MM.1S (cell line): Measurements from ENCODE around the gene ABCA13.

Experiments used
- DNase-seq: peaks from one replicate; pipeline ENCODE4 v3.0.0-alpha.2; 2015
- H2AFZ ChIP-seq: fragments of 300-600 bp; sonication (generic); 2 replicates; pipeline ENCODE4 v1.6.0; 2016; ENCODE audit warnings: antibody characterized with exemption, low read length
- H3F3A ChIP-seq: fragments of 300-600 bp; sonication (generic); 2 replicates; pipeline ENCODE4 v1.6.1; 2016; ENCODE audit warnings: mild to moderate bottlenecking, antibody characterized with exemption, low read length, moderate library complexity, mixed read lengths; ENCODE audit not compliant: insufficient read depth
- H3K27ac ChIP-seq: fragments of 300-600 bp; sonication (generic); 2 replicates; pipeline ENCODE4 v1.5.1; 2016; ENCODE audit warnings: mild to moderate bottlenecking, low read length
- H3K27me3 ChIP-seq: fragments of 300-600 bp; sonication (generic); replicated peaks from 2 replicates; pipeline ENCODE4 v1.6.0; 2016; ENCODE audit warnings: low read length; ENCODE audit not compliant: insufficient read depth
- H3K36me3 ChIP-seq: fragments of 300-600 bp; sonication (generic); replicated peaks from 2 replicates; pipeline ENCODE4 v1.6.1; 2016; ENCODE audit warnings: mild to moderate bottlenecking, low read length, mixed read lengths; ENCODE audit not compliant: insufficient read depth
- H3K4me1 ChIP-seq: fragments of 300-600 bp; sonication (generic); 2 replicates; pipeline ENCODE4 v1.6.1; 2016; ENCODE audit warnings: low read length, mixed read lengths
- H3K4me2 ChIP-seq: fragments of 300-600 bp; sonication (generic); 2 replicates; pipeline ENCODE4 v1.6.0; 2016; ENCODE audit warnings: low read depth, low read length
- H3K4me3 ChIP-seq: fragments of 300-600 bp; sonication (generic); 2 replicates; pipeline ENCODE4 v1.5.1; 2016; ENCODE audit warnings: low read length, mixed read lengths
- H3K79me2 ChIP-seq: fragments of 300-600 bp; sonication (generic); 2 replicates; pipeline ENCODE4 v1.6.1; 2016; ENCODE audit warnings: mixed run types, low read length, mixed read lengths
- H3K9ac ChIP-seq: fragments of 300-600 bp; sonication (generic); 2 replicates; pipeline ENCODE4 v1.6.1; 2016; ENCODE audit warnings: low read length, mixed read lengths
- H3K9me2 ChIP-seq: fragments of 300-600 bp; sonication (generic); replicated peaks from 2 replicates; pipeline ENCODE4 v1.6.1; 2016; ENCODE audit warnings: mild to moderate bottlenecking, low read length, mixed read lengths; ENCODE audit not compliant: insufficient read depth
- H3K9me3 ChIP-seq: fragments of 300-600 bp; sonication (generic); replicated peaks from 2 replicates; pipeline ENCODE4 v1.6.1; 2016; ENCODE audit warnings: mild to moderate bottlenecking, low read length, mixed read lengths; ENCODE audit not compliant: insufficient read depth
- H4K20me1 ChIP-seq: fragments of 300-600 bp; sonication (generic); 2 replicates; pipeline ENCODE4 v1.6.1; 2016; ENCODE audit warnings: mild to moderate bottlenecking, low read length, moderate library complexity, mixed read lengths; ENCODE audit not compliant: insufficient read depth
- CTCF ChIP-seq: fragments of 300-600 bp; sonication (generic); IDR thresholded peaks from 2 replicates; pipeline ENCODE4 v1.5.1; 2016; ENCODE audit warnings: antibody characterized with exemption, low read length, mixed read lengths
- EZH2 ChIP-seq: fragments of 300-600 bp; sonication (generic); optimal IDR thresholded peaks from 2 replicates; pipeline ENCODE3; 2017; ENCODE audit warnings: low read depth, mild to moderate bottlenecking, antibody characterized with exemption, low read length, mixed read lengths
- EZH2phosphoT487 ChIP-seq: fragments of 300-600 bp; sonication (generic); IDR thresholded peaks from 2 replicates; pipeline ENCODE4 v1.6.1; 2018; ENCODE audit warnings: antibody characterized with exemption, low read length

Gene ABCA13

GRCh38 chr7:48388911-48389310 lies 217.7 kb downstream of the ABCA13 start:
- no peak overlapping the region for H3K27ac ChIP-seq
- H3K4me2 ChIP-seq = no peak overlapping the region
- no peak overlapping the region for H2AFZ ChIP-seq
- H4K20me1 ChIP-seq = no peaks in the 10 kb centered on the region
- no peak overlapping the region for H3K9ac ChIP-seq
- TF ChIP-seq CTCF (no peak), EZH2phosphoT487 (no peak), EZH2 (no peak)
- no peaks in the 10 kb centered on the region for H3K79me2 ChIP-seq
- no peaks in the 10 kb centered on the region for H3F3A ChIP-seq
- H3K4me1 ChIP-seq = no peaks in the 10 kb centered on the region
- no peaks in the 10 kb centered on the region for H3K36me3 ChIP-seq
- no peaks in the 10 kb centered on the region for H3K9me3 ChIP-seq
- H3K9me2 ChIP-seq = no peaks in the 10 kb centered on the region
- no peaks in the 10 kb centered on the region for H3K27me3 ChIP-seq
- DNase-seq = no peak
- no peak overlapping the region for H3K4me3 ChIP-seq

- H3F3A ChIP-seq = no peaks in the 10 kb centered on the region
- H3K27ac ChIP-seq = no peak overlapping the region
- H3K79me2 ChIP-seq = no peaks in the 10 kb centered on the region
- H4K20me1 ChIP-seq = no peaks in the 10 kb centered on the region
- H3K4me3 ChIP-seq = no peak overlapping the region
- no peaks in the 10 kb centered on the region for H3K9me2 ChIP-seq
- no peak for DNase-seq
- H2AFZ ChIP-seq = no peak overlapping the region
- no peaks in the 10 kb centered on the region for H3K27me3 ChIP-seq
- H3K9me3 ChIP-seq = no peaks in the 10 kb centered on the region
- no peak overlapping the region for H3K9ac ChIP-seq
- TF ChIP-seq EZH2 (no peak), CTCF (no peak), EZH2phosphoT487 (no peak)
- no peak overlapping the region for H3K4me2 ChIP-seq
- H3K36me3 ChIP-seq = no peaks in the 10 kb centered on the region
- no peaks in the 10 kb centered on the region for H3K4me1 ChIP-seq
These were observed 218.7 kb downstream of the ABCA13 start for GRCh38 chr7:48389977-48390376.

- Histone ChIP-seq H3K27ac (no peak overlapping the region), H3K36me3 (no peaks in the 10 kb centered on the region), H2AFZ (no peak overlapping the region), H3K79me2 (no peaks in the 10 kb centered on the region), H3K4me3 (no peak overlapping the region), H3K9me2 (no peaks in the 10 kb centered on the region), H3K9me3 (no peaks in the 10 kb centered on the region), H3K4me2 (no peak overlapping the region), H3K27me3 (no peaks in the 10 kb centered on the region), H3K4me1 (no peaks in the 10 kb centered on the region), H3K9ac (no peak overlapping the region), H3F3A (no peaks in the 10 kb centered on the region), H4K20me1 (no peaks in the 10 kb centered on the region)
- DNase-seq = no peak
- TF ChIP-seq EZH2phosphoT487 (no peak), CTCF (no peak), EZH2 (no peak)
These were observed 219.4 kb downstream of the ABCA13 start for GRCh38 chr7:48390388-48391327.
